ENCODE measurements around the gene NCKAP5.

NCKAP5 gene

GRCh38 chr2:133452146-133452545, 116.1 kb downstream of the NCKAP5 start:
- no peak for DNase-seq (ENCODE audit: extremely low read depth, insufficient read length)
- Histone ChIP-seq H3K36me3 (ENCODE audit: control insufficient read depth, insufficient read depth, low read length) (no peaks in the 10 kb centered on the region), H3K4me3 (replicated peaks; ENCODE audit: low read depth, low read length) (no peak overlapping the region), H3K27me3 (replicated peaks; ENCODE audit: control insufficient read depth, insufficient read depth, low read length) (no peaks in the 10 kb centered on the region)
- TF ChIP-seq CTCF (IDR thresholded peaks at IDR 0.05; ENCODE audit: insufficient read depth, low read length, poor library complexity, severe bottlenecking) = no peak

GRCh38 chr2:133448195-133448594, 120.1 kb downstream of the NCKAP5 start:
- Histone ChIP-seq H3K36me3 (ENCODE audit: control insufficient read depth, insufficient read depth, low read length) (no peaks in the 10 kb centered on the region), H3K4me3 (replicated peaks; ENCODE audit: low read depth, low read length) (no peak overlapping the region), H3K27me3 (replicated peaks; ENCODE audit: control insufficient read depth, insufficient read depth, low read length) (no peaks in the 10 kb centered on the region; the same call in 1 of the 2 replicates)
- no peak for TF ChIP-seq CTCF (IDR thresholded peaks at IDR 0.05; ENCODE audit: insufficient read depth, low read length, poor library complexity, severe bottlenecking)
- no peak for DNase-seq (ENCODE audit: extremely low read depth, insufficient read length)

- DNase-seq (ENCODE audit: extremely low read depth, insufficient read length) = no peak
- H3K4me3 ChIP-seq (replicated peaks; ENCODE audit: low read depth, low read length) = no peak overlapping the region
- H3K36me3 ChIP-seq (ENCODE audit: control insufficient read depth, insufficient read depth, low read length) = no peaks in the 10 kb centered on the region
- no peaks in the 10 kb centered on the region; the same call in 1 of the 2 replicates for H3K27me3 ChIP-seq (replicated peaks; ENCODE audit: control insufficient read depth, insufficient read depth, low read length)
- no peak for TF ChIP-seq CTCF (IDR thresholded peaks at IDR 0.05; ENCODE audit: insufficient read depth, low read length, poor library complexity, severe bottlenecking)
Observed at GRCh38 chr2:133447303-133447702, 121.0 kb downstream of the NCKAP5 start.

GRCh38 chr2:133444465-133444864, 123.8 kb downstream of the NCKAP5 start:
- TF ChIP-seq CTCF (IDR thresholded peaks at IDR 0.05; ENCODE audit: insufficient read depth, low read length, poor library complexity, severe bottlenecking) = no peak
- DNase-seq (ENCODE audit: extremely low read depth, insufficient read length) = no peak
- H3K27me3 ChIP-seq (replicated peaks; ENCODE audit: control insufficient read depth, insufficient read depth, low read length) = no peaks in the 10 kb centered on the region; the same call in 1 of the 2 replicates
- no peak overlapping the region for H3K4me3 ChIP-seq (replicated peaks; ENCODE audit: low read depth, low read length)
- no peaks in the 10 kb centered on the region for H3K36me3 ChIP-seq (ENCODE audit: control insufficient read depth, insufficient read depth, low read length)

- no peaks in the 10 kb centered on the region for H3K36me3 ChIP-seq (ENCODE audit: control insufficient read depth, insufficient read depth, low read length)
- no peak overlapping the region for H3K4me3 ChIP-seq (replicated peaks; ENCODE audit: low read depth, low read length)
- TF ChIP-seq CTCF (IDR thresholded peaks at IDR 0.05; ENCODE audit: insufficient read depth, low read length, poor library complexity, severe bottlenecking) = no peak
- DNase-seq (ENCODE audit: extremely low read depth, insufficient read length) = no peak
- H3K27me3 ChIP-seq (replicated peaks; ENCODE audit: control insufficient read depth, insufficient read depth, low read length) = no peaks in the 10 kb centered on the region; the same call in 1 of the 2 replicates
Observed at GRCh38 chr2:133442393-133442792, 125.9 kb downstream of the NCKAP5 start.

GRCh38 chr2:133439565-133439920, 128.7 kb downstream of the NCKAP5 start:
- no peaks in the 10 kb centered on the region; the same call in 1 of the 2 replicates for H3K27me3 ChIP-seq (replicated peaks; ENCODE audit: control insufficient read depth, insufficient read depth, low read length)
- no peak overlapping the region for H3K4me3 ChIP-seq (replicated peaks; ENCODE audit: low read depth, low read length)
- DNase-seq (ENCODE audit: extremely low read depth, insufficient read length) = no peak
- TF ChIP-seq CTCF (IDR thresholded peaks at IDR 0.05; ENCODE audit: insufficient read depth, low read length, poor library complexity, severe bottlenecking) = no peak
- H3K36me3 ChIP-seq (ENCODE audit: control insufficient read depth, insufficient read depth, low read length) = no peaks in the 10 kb centered on the region

Measured in GM06990 (cell line).